ENCODE results near the gene MEI1.

GRCh38 chr22:41810022-41810421 lies 110.7 kb downstream of the MEI1 start:
- no peak for TF ChIP-seq CTCF (IDR thresholded peaks at IDR 0.05)
- no peak for TF ChIP-seq EP300 (IDR thresholded peaks at IDR 0.05)
- TF ChIP-seq POLR2A (IDR thresholded peaks at IDR 0.05): no peak
